Panc1 (cell line): Measurements from ENCODE around the gene FCGBP. TPM values are rescaled to one million over a fixed set of nuclear protein-coding genes. Genes with fewer than 3 reads are reported as not detected.

Experiments used
- ATAC-seq: fragments of 200-7000 bp; cut with Tn5 transposase; 2 replicates; pipeline ENCODE4 v1.9.1; 2020; ENCODE audit warnings: mild to moderate bottlenecking, moderate library complexity
- BruUV-seq: library from RNA; stranded (reverse); fragments of 400-500 nt; replicated peaks from 2 replicates; lab custom pipeline; 2021; lab: Mats Ljungman, UMichigan
- CTCF ChIA-PET: fragments of 300-600 bp; sonication (Branson Sonifier 250); formaldehyde crosslinking; loops from one replicate; lab custom pipeline; 2022; ENCODE audit warnings: antibody characterized with exemption; lab: Charles Lee
- POLR2A ChIA-PET: fragments of 300-600 bp; sonication (Branson Sonifier 250); formaldehyde crosslinking; loops from one replicate; lab custom pipeline; 2022; ENCODE audit warnings: antibody characterized with exemption; lab: Charles Lee
- DNase-seq: peaks from one replicate; pipeline ENCODE4 v3.0.0-alpha.2; 2010; ENCODE audit warnings: low read depth, low spot score
- H3K27ac ChIP-seq: 2 replicates; pipeline ENCODE4 v1.5.1; 2011; ENCODE audit warnings: mild to moderate bottlenecking, low read length, inconsistent platforms
- H3K27me3 ChIP-seq: fragments of 200-500 bp; sonication (Bioruptor generic); 2 replicates; pipeline ENCODE4 v1.6.0; 2014; ENCODE audit warnings: low read length, inconsistent platforms; ENCODE audit not compliant: control insufficient read depth, insufficient read depth
- H3K36me3 ChIP-seq: fragments of 200-500 bp; sonication (Bioruptor generic); 2 replicates; pipeline ENCODE4 v1.5.1; 2014; ENCODE audit warnings: inconsistent platforms, mild to moderate bottlenecking, low read length, moderate library complexity; ENCODE audit not compliant: control insufficient read depth, insufficient read depth
- H3K4me1 ChIP-seq: 2 replicates; pipeline ENCODE4 v1.5.1; 2011; ENCODE audit warnings: inconsistent platforms, mild to moderate bottlenecking, low read length, moderate library complexity; ENCODE audit not compliant: control insufficient read depth, insufficient read depth
- H3K4me3 ChIP-seq, 2 experiments: 2 replicates each; pipeline ENCODE4 v1.5.1; 2011 to 2012; ENCODE audit warnings: low read depth in 2 of 2, low read length in 2 of 2, mild to moderate bottlenecking in 2 of 2, inconsistent platforms in 1 of 2, moderate library complexity in 1 of 2
- H3K9me3 ChIP-seq: fragments of 200-500 bp; sonication (Bioruptor generic); 2 replicates; pipeline ENCODE4 v1.5.1; 2014; ENCODE audit warnings: low read depth, mild to moderate bottlenecking, inconsistent platforms, low read length, moderate library complexity; ENCODE audit not compliant: control insufficient read depth, insufficient read depth
- CTCF ChIP-seq: fragments of 450-650 bp; IDR thresholded peaks from 2 replicates; pipeline ENCODE4 v1.5.1; 2017; ENCODE audit warnings: mild to moderate bottlenecking
- POLR2AphosphoS5 ChIP-seq: IDR thresholded peaks from 2 replicates; pipeline ENCODE4 v1.6.1; 2012; ENCODE audit warnings: mild to moderate bottlenecking, low read depth, low read length, moderate library complexity
- REST ChIP-seq, 2 experiments: IDR thresholded peaks; 2 replicates each; pipeline ENCODE4 v1.6.1; 2011 to 2012; ENCODE audit warnings: low read depth in 2 of 2, control low read depth in 1 of 2, low read length in 1 of 2, mild to moderate bottlenecking in 1 of 2, moderate library complexity in 1 of 2; ENCODE audit not compliant: insufficient read depth in 1 of 2
- SIN3A ChIP-seq: IDR thresholded peaks from 2 replicates; pipeline ENCODE4 v1.6.1; 2012; ENCODE audit warnings: low read depth, mild to moderate bottlenecking, low read length, moderate library complexity, borderline replicate concordance; ENCODE audit not compliant: insufficient read depth
- TCF7L2 ChIP-seq: IDR thresholded peaks from 2 replicates; pipeline ENCODE4 v1.6.1; 2011; ENCODE audit warnings: mild to moderate bottlenecking, low read depth, low read length, inconsistent platforms
- in situ Hi-C: cut with HindIII; loops from 2 replicates; pipeline ENCODE4 v1.10.0; 2016; ENCODE audit warnings: low sequenced_read_pairs, low pct_unique_long_range_greater_than_20kb
- intact Hi-C: fragments of 100-400 bp; cut with micrococcal nuclease; formaldehyde crosslinking; loops from one replicate; pipeline ENCODE4 v1.10.0; 2022; ENCODE audit not compliant: unreplicated experiment
- total RNA-seq: library from RNA; stranded (reverse); gene quantifications from one replicate; pipeline ENCODE4 v1.2.1, GENCODE V29; 2021; ENCODE audit not compliant: unreplicated experiment

Gene FCGBP
- total RNA-seq, 1 experiment from 2014 or later, result 6.4 TPM

DNA sequence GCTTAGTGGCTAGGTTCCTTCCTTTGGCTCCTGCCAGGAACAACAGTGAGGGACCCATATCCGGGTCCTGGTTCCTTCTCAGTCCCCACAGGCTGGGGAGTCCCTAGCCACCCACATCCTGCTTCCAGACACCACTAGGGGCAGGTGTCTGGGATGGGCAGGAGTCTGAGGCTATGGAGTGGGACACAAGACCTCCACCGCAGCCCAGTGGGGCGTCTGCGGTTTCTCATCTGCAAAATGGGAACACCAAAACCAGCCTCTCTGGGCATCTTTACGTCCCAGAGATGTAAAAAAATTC lies 879 bp upstream of the FCGBP start:
- peaks cover 33% of the 10 kb centered on the region for H3K27me3 ChIP-seq
- H3K36me3 ChIP-seq, result no peaks in the 10 kb centered on the region
- no peak for DNase-seq
- POLR2A ChIA-PET, result interaction anchor here (0.9 to 1.2 kb wide), 2 partner anchors 9 to 16 kb away, joined by 3 to 4 read pairs; no protein-coding TSS in a partner anchor
- H3K4me1 ChIP-seq, result no peaks in the 10 kb centered on the region
- ATAC-seq, result peak; percentile 49
- no peak for TF ChIP-seq SIN3A
- no peak for TF ChIP-seq POLR2AphosphoS5
- TF ChIP-seq REST (IDR thresholded peaks at IDR 0.05; ENCODE audit: insufficient read depth in 1 of 2, low read depth in 2 of 2, low read length in 1 of 2), result no peak
- TF ChIP-seq CTCF, result no peak
- no peak for TF ChIP-seq TCF7L2
- peaks cover 3% of the 10 kb centered on the region; the same call in 1 of the 2 replicates for H3K9me3 ChIP-seq
- intact Hi-C loops (no loop called here), in situ Hi-C loops (loop anchor here (5.0 to 25.0 kb wide), 8 partner anchors 37 to 948 kb away; partner anchors contain the start of genes FBXO17, PSMC4 and ZNF780A)
- CTCF ChIA-PET, result interaction anchor here (0.7 to 3.3 kb wide), 5 partner anchors 16 to 374 kb away, joined by 3 to 19 read pairs (median 14); partner anchors contain the start of gene PSMC4
- no peak overlapping the region for H3K4me3 ChIP-seq
- H3K27ac ChIP-seq, result no peak overlapping the region
- no TSS peak for BruUV-seq

DNA sequence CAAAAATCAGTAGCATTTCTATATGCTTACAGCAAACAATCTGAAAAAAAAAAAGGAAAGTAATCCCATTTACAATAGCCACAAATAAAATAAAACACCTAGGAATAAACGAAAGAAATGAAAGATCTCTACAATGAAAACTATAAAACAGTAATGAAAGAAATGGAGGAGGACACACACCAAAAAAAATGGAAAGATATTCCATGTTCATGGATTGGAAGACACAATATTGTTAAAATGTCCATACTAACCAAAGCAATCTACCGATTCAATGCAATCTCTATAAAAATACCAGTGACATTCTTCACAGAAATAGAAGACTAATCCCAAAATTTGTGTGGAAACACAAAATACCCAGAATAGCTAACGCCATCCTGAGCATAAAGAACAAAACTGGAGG lies 4.7 kb downstream of the FCGBP start:
- H3K4me1 ChIP-seq, result no peaks in the 10 kb centered on the region
- CTCF ChIA-PET, result interaction anchor here (0.6 to 1.8 kb wide), 7 partner anchors 11 to 766 kb away, joined by 3 to 6 read pairs (median 4); no protein-coding TSS in a partner anchor
- BruUV-seq, result no TSS peak
- peaks cover 14% of the 10 kb centered on the region for H3K27me3 ChIP-seq
- no peaks in the 10 kb centered on the region for H3K9me3 ChIP-seq
- no peak overlapping the region for H3K27ac ChIP-seq
- in situ Hi-C loops, result loop anchor here (10.0 to 25.0 kb wide), 4 partner anchors 125 to 942 kb away; partner anchors contain the start of genes C19orf47, FBXO17, PLD3 and ZNF780B
- H3K36me3 ChIP-seq, result no peaks in the 10 kb centered on the region
- POLR2A ChIA-PET, result interaction anchor here (0.5 to 1.2 kb wide), 8 partner anchors 9 to 627 kb away, joined by 4 to 24 read pairs (median 6); no protein-coding TSS in a partner anchor
- ATAC-seq (no peak), DNase-seq (no peak)
- TF ChIP-seq REST (IDR thresholded peaks at IDR 0.05; ENCODE audit: insufficient read depth in 1 of 2, low read depth in 2 of 2, low read length in 1 of 2), result no peak
- TF ChIP-seq POLR2AphosphoS5, result no peak
- no peak for TF ChIP-seq CTCF
- no peak for TF ChIP-seq SIN3A
- TF ChIP-seq TCF7L2, result no peak
- no peak overlapping the region for H3K4me3 ChIP-seq
- intact Hi-C loops, result no loop called here
